Epidermal melanocyte (primary cell): Measurements from ENCODE around the gene CRYBG3.
A peak's percentile ranks its signal among the peaks of the same experiment; 100 is the strongest.

Experiments used
- DNase-seq: peaks from one replicate; pipeline ENCODE4 v3.0.0; 2011; ENCODE audit warnings: low spot score; ENCODE audit not compliant: insufficient read length

Gene CRYBG3

GRCh38 chr3:97971679-97972567 is 150.1 kb downstream of the CRYBG3 start, which contains the start of gene RIOX2:
Gene RIOX2 (minus strand): TSS chr3:97972431. CDS start chr3:97967593, 4,838 bp downstream.
- DNase-seq, result peak; percentile 56

DNA sequence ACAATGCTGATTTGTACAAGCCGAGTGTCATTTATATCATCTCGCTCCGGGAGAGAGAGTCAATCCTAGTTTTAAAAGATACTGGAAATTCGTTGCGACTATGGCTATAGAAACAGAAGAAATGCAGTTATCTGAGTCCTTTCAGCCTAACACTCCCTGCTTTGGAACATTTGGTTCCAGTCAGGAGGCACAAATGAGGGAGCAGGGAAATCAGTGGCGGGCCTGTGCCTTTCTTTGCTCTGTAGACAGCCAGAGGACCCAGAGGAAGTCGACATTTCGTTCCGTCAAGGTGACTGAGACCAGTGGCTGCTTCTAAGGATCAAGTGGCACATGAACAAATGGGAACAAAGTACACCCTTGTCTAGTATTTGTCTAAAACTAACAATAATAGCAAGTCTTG is 151.2 kb downstream of the CRYBG3 start:
- DNase-seq, result no peak

DNA sequence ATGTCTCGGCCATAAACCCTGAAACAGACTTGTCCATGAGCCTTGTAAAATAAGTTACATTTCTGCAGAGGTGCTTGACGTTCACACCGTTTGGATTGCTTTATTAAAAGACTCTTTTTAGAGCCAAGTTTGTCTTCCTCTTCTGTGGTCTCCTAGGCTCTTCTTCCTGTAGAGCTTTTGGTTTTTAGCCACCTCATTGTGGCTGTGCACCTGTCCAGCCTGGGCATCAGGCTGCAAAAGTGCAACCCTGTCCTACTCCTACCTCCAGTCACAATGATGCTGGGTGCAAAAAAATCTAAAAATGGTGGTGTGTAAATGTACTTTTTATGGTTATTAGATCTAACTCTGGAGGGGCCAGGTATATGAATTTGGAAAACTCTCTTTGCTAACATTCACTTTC is 153.2 kb downstream of the CRYBG3 start:
- no peak for DNase-seq

GRCh38 chr3:97975466-97975865 is 153.7 kb downstream of the CRYBG3 start:
- DNase-seq, result no peak

DNA sequence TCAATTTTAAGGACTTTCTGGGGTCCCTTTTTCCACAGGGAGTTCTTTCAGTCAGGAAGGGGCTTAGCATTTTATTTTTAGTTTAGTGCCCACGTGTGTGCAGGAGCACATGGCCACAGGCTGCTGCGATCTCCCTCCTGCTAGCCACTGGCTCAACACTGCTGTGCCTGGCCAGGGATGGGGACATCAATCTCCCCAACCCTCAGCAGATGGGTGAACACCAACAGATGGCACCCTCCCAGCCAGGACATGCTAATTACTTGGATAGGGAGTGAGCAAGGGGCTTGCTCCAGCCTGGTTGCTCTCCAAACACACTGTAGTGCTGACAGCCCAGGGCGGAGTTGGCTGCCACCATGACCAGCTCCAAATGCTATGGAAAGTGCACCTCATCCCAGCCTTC is 157.8 kb downstream of the CRYBG3 start:
- DNase-seq, result no peak

GRCh38 chr3:97981886-97982285 is 160.1 kb downstream of the CRYBG3 start:
- DNase-seq, result no peak

- peak; percentile 44 for DNase-seq
These were observed 162.2 kb downstream of the CRYBG3 start for GRCh38 chr3:97983933-97984491.

DNA sequence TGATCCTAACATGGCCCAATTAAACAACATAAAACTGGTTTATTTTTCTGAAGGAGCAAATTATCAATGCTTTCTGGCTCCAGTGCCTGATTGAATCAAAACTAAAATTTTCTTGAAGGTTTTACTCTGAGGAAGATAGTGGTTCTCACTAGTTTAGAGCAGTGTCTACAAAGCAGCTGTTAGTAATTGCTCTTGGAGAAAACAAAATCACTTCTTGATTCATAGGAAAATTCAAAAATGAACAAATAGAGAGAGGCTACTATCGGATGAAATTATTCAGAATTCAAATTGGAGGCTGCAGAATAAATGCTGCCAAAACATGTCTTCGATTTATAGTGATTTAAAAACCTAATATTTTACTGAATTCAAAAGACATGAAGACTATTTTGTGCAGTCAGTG is 165.5 kb downstream of the CRYBG3 start:
- no peak for DNase-seq

DNA sequence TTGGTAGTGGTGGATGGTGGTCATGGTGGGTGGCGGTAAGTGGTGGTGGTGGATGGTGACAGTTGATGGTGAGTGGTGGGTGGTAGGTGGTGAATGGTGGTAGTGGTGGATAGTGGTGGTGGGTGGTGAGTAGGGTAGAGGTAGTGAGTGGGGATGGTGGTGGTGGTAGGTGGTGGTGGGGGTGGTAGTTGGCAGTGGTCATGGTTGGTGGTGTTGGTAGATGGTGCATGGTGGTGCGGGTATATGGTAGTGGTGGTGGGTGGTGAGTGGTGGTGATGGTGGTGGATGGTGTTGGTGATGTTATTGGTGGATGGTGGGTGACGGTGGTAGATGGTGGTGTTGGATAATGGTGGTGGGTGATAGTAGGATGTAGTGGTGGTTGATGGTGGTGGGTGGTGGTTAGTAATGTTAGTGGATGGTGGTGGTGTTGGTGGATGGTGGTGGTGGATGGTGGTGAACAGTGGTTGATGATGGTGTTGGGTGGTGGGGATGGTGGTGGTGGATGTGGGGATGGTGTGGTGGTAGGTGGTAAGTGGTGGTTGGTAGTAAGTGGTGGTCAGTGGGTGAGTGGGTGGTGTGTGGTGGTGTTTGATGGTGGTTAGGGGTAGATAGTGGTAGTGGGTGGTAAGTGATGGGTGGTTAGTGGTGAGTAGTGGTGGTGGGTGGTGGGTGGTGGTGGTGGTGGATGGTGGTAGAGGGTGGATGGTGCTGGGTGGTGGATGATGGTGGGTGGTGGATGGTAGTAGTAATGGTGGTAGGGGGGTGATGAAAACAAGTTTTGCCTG is 167.2 kb downstream of the CRYBG3 start:
- no peak for DNase-seq

DNA sequence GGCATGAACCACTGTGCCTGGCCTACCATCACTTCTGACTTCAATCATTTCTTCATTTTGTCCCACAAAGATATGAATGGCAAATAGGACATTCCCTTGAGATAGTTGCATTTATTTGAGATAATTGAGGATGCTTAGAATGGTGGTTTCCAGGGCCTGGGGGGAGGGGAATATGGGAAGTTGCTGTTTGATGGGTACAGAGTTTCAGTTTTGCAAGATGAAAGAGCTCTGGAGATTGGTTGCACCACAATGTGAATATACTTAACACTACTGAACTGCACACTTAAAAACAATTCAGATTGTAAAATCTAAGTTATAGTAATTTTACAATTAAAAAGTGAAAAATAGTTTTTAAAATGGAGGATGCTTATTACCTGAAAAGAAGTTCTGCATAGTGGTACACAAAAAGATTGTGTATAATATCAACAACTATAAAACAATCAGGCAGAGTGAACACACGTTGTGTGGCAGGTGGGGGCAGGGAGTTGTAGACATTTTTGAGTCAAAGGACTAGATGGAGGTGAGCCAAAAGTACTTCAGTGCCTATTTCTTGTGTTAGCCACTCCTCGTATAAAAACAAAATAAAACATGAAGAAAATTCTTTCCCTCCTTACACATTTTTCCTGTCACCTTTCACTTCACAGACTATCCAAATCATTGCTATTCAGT is 168.9 kb downstream of the CRYBG3 start:
- DNase-seq, result no peak

DNA sequence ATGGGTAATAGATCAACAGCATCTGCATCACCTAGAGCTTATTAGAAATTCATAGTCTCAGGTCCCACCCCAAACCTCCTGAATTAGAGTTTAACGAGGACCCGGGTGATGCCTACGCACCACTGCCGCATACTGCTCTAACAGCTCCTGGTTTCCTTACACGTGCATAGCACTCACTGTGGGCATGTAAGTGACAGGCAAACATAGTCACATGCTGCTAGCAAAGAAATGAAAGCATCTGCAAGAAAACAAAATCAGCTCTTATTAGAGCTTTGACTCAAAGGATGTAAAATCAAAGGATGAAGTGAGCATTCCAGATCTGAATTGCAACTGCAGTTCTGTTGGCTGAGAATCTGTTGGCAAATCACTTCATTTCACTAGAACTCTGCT is 169.5 kb downstream of the CRYBG3 start:
- no peak for DNase-seq

DNA sequence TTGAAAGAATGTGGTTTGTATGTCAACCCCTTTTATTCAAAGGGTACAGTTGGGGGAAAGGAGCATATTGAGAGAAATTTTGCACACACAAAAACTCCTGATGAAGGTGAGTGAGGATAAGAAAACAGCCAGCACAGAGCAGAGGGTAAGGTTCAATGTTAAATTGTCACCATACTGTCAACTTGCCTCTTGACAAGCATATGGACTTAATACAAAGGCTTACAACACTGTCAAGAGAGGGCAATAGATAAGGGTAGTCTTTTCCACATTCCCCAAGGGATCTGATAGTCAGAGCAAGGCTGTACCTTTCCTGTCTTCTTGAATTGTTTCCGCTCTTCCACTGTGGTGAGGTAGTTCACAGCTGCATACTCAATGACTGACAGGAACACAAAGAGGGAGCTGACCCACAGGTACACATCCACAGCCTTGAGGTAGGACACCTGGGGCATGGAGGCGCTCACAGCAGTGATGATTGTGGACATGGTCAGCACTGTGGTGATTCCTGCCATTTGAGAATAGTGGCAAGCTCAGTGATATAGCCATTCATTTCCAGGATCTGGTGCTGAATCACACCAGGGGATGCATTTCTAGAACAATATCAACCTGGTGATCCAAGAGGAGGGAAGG is 170.8 kb downstream of the CRYBG3 start:
- no peak for DNase-seq

- DNase-seq, result no peak
These were observed 171.7 kb downstream of the CRYBG3 start for GRCh38 chr3:97993526-97993925.

DNA sequence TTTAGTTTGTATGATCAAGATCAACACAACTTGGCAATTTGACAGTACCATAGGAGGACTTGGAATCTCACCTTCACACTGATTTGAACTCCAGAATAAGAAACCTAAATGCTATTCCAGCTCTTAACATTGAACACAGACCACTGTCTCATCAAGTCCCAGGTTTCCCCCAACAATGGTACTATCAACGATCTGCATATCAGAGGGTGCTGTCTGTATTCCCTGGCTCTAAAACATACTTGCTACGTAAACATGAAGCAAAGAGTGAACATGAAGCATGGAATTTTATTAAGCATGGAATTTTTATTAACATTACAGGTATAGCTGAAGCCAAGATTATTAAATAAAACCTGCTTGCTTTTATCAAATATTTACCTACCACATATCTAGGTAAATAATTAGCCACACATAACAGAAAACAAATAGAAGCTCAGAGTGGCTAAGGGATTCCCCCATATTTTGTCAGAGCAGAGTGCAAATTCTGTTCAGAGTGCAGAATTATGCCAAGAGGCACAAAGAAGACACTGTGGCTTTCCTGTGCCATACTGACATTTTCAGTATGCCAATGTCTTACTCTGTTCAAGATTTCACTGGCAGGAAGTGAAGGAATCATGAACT is 172.6 kb downstream of the CRYBG3 start:
- no peak for DNase-seq
